Neuron (in vitro differentiated cells): ENCODE measurements around the gene NECTIN1.
A peak's percentile ranks its signal among the peaks of the same experiment; 100 is the strongest.

Experiments
- H2AFZ ChIP-seq: one replicate; pipeline ENCODE4 v1.6.1; 2013; ENCODE audit warnings: low read depth, mild to moderate bottlenecking, inconsistent platforms, low read length, moderate library complexity
- H3K27me3 ChIP-seq: one replicate; pipeline ENCODE4 v1.6.1; 2013; ENCODE audit warnings: low read length; ENCODE audit not compliant: insufficient read depth
- H3K36me3 ChIP-seq: one replicate; pipeline ENCODE4 v1.6.1; 2013; ENCODE audit warnings: low read length; ENCODE audit not compliant: insufficient read depth
- H3K4me1 ChIP-seq: one replicate; pipeline ENCODE4 v1.6.1; 2013; ENCODE audit warnings: low read length; ENCODE audit not compliant: insufficient read depth
- H3K4me3 ChIP-seq: 2 replicates; pipeline ENCODE4 v1.5.1; 2013; ENCODE audit warnings: mild to moderate bottlenecking, low read length, moderate library complexity
- H3K9me3 ChIP-seq: one replicate; pipeline ENCODE4 v1.6.1; 2013; ENCODE audit warnings: low read length

The NECTIN1 gene

DNA sequence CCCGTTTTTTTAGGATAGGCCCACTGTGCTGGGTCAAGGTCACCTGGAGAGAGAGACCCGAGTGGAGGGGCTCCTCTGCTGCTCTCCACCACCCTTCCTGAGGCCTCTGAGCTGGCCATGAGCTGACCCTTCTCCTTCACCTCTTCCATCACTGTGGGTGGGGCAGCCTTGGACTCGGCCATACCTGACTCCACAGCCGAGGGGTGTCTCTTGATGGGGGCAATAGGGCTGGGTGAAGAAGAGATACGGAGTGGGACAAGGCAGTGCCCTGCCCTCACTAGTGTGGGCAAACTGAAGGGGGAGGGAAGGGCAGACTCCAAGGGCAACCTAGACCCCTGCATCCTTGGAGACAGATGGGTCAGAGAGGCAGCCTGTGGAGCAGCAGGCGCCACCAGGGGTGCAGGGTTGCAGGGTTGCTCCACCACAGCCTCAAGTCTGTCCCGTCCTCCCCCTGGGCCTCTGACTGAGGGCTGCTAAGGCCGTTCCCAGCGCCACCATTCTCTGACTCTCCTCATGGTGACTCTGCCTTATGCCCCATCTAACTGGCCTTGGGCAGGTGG, 20.1 kb upstream of the NECTIN1 start:
- Histone ChIP-seq H3K36me3 (no peaks in the 10 kb centered on the region), H2AFZ (no peak overlapping the region), H3K9me3 (no peaks in the 10 kb centered on the region), H3K4me1 (no peaks in the 10 kb centered on the region), H3K27me3 (peaks cover 52% of the 10 kb centered on the region), H3K4me3 (no peak overlapping the region)

DNA sequence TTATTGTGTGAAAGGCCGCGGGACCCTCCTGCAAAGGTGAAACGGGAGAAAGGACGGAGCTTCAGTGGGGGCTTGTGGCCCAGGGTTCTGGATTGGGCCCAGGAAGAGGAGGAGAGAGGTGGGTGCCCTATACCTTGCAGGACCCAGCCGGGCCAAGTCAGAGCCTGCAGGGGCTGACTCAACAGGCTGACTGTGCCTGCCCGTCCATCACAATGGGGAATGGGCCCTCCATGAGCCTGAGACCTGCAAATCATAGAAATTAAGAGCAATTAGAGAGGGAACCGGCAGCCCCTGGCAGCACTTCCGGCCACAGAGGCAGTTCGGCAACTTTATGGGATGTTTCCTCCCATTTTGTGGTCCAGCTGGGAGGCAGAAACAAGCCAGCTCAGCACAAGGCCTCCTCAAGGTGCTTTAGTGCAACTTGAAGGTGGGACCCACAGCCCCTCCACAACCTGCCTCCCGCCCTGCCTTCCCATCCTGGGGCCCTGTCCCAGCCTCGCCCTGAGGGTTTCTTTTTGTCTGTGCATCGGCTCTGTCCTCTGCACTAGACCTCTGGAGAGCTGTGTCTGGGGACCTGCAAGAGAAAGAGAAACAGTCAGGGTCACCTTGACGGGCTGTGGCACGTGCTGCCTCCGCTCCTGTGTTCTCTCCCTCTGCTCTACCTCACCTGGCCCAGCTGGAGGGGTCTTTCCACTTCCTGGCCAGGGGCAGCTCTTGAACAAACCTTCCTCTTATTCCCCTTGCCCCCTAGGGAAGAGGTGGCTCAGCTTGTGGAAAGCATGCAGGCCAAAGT, 19.1 kb upstream of the NECTIN1 start:
- no peaks in the 10 kb centered on the region for H3K9me3 ChIP-seq
- no peaks in the 10 kb centered on the region for H3K36me3 ChIP-seq
- peaks cover 46% of the 10 kb centered on the region for H3K27me3 ChIP-seq
- H3K4me3 ChIP-seq: no peak overlapping the region
- no peaks in the 10 kb centered on the region for H3K4me1 ChIP-seq
- no peak overlapping the region for H2AFZ ChIP-seq

DNA sequence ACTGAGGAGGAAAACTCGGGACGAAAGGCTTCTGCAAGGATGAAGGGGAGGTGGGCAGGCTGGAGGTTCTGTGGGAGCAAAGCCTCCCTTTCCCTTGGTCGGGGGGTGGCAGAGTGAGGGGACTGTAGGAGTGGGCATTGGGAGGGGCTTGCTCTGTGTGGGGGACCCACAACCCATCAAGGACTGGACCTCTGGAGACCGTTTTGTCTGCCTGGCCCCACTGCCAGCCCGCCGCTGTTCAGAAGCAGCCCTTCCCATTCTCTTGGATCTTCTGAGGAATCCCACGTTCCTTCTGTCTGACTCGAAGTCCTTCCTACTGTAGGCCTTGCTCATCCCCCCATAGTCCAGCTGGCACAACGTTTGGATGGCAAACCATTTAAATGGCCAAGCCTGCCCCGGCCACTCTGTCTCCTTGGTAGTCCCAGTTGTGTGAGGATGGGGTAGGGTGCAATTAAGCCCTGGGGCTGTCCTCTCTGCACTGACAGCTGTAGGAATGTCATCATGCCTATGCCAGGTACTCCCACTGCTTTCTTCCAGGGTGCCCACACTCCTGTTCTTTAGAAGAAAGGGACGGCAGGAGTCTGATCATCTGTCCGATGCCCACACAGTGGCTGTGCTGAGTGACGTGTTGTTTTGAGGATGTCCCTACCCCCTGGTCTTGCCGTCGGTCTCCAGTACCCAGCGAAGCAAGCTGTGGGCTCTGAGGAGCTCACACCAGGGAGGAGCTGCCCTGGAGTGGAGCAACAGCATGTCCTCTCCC, 17.0 kb upstream of the NECTIN1 start:
- Histone ChIP-seq H3K27me3 (peaks cover 42% of the 10 kb centered on the region), H2AFZ (no peak overlapping the region), H3K4me3 (no peak overlapping the region), H3K9me3 (no peaks in the 10 kb centered on the region), H3K36me3 (no peaks in the 10 kb centered on the region), H3K4me1 (peaks cover 7% of the 10 kb centered on the region)

DNA sequence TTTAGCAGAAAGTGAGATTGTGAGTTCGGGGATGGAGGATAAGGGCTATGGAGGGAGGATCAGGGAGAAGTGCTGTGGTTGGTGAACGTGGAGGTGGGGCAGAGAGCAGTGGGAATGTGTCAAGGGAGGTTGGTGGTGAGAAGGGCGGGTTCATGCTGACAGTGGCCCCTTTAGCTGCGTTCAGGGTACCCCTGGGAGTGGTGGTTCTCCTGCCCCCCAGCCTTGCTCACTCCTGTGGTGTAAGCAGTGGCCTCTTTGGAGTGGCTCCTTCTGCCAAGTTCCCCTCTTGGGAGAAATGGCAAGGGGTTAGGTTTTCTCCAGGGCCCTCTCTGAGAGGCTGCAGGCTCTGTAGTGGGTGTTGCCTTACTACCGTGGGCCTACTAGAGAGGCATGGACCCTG, 16.1 kb upstream of the NECTIN1 start:
- Histone ChIP-seq H3K36me3 (no peaks in the 10 kb centered on the region), H2AFZ (no peak overlapping the region), H3K4me3 (no peak overlapping the region), H3K27me3 (peaks cover 49% of the 10 kb centered on the region), H3K9me3 (no peaks in the 10 kb centered on the region), H3K4me1 (peaks cover 7% of the 10 kb centered on the region)

- Histone ChIP-seq H3K36me3 (no peaks in the 10 kb centered on the region), H3K27me3 (peaks cover 51% of the 10 kb centered on the region)
These were observed 15.6 kb upstream of the NECTIN1 start for GRCh38 chr11:119744577-119744976.

GRCh38 chr11:119743006-119743405, 14.0 kb upstream of the NECTIN1 start:
- Histone ChIP-seq H3K9me3 (no peaks in the 10 kb centered on the region), H3K36me3 (no peaks in the 10 kb centered on the region), H2AFZ (peak overlapping the region; percentile 1), H3K4me3 (no peak overlapping the region), H3K27me3 (peaks cover 57% of the 10 kb centered on the region), H3K4me1 (peaks cover 7% of the 10 kb centered on the region)

More at GRCh38 chr11:119744577-119744976, 15.6 kb upstream of the NECTIN1 start:
- Histone ChIP-seq H3K4me3 (no peak overlapping the region), H3K9me3 (no peaks in the 10 kb centered on the region), H3K4me1 (peaks cover 7% of the 10 kb centered on the region), H2AFZ (no peak overlapping the region)

GRCh38 chr11:119742263-119742861, 13.4 kb upstream of the NECTIN1 start:
- Histone ChIP-seq H3K36me3 (no peaks in the 10 kb centered on the region), H2AFZ (peak overlapping the region; percentile 1), H3K4me3 (peak overlapping the region; percentile 29), H3K9me3 (no peaks in the 10 kb centered on the region), H3K27me3 (peaks cover 60% of the 10 kb centered on the region), H3K4me1 (peaks cover 7% of the 10 kb centered on the region)

- peaks cover 62% of the 10 kb centered on the region for H3K27me3 ChIP-seq
- H3K4me3 ChIP-seq: no peak overlapping the region
- no peaks in the 10 kb centered on the region for H3K36me3 ChIP-seq
- H2AFZ ChIP-seq: no peak overlapping the region
- H3K4me1 ChIP-seq: peaks cover 7% of the 10 kb centered on the region
- no peaks in the 10 kb centered on the region for H3K9me3 ChIP-seq
These were observed 12.6 kb upstream of the NECTIN1 start for GRCh38 chr11:119741369-119742262.

DNA sequence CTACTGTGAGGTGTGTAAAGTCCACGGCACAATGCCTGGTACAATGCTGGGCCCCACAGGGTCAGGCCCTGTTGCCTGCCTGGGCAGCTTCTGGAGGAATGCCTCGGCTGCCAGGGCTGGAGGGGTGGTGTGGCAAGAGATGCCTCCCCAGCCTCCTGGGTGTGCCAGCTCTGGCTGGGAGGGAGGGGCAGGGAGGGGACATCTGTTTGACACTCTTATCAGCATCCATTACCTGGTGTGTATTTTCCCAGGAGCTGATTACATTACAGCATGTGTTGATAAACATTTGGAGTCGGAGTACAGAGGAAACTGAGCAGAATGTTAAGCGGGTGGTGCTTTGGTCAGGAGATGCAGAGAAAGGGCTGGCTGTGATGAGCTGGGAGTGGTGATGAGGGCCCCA, 11.0 kb upstream of the NECTIN1 start:
- Histone ChIP-seq H3K27me3 (peaks cover 59% of the 10 kb centered on the region), H2AFZ (no peak overlapping the region), H3K4me1 (peaks cover 7% of the 10 kb centered on the region), H3K4me3 (no peak overlapping the region), H3K9me3 (no peaks in the 10 kb centered on the region), H3K36me3 (no peaks in the 10 kb centered on the region)

DNA sequence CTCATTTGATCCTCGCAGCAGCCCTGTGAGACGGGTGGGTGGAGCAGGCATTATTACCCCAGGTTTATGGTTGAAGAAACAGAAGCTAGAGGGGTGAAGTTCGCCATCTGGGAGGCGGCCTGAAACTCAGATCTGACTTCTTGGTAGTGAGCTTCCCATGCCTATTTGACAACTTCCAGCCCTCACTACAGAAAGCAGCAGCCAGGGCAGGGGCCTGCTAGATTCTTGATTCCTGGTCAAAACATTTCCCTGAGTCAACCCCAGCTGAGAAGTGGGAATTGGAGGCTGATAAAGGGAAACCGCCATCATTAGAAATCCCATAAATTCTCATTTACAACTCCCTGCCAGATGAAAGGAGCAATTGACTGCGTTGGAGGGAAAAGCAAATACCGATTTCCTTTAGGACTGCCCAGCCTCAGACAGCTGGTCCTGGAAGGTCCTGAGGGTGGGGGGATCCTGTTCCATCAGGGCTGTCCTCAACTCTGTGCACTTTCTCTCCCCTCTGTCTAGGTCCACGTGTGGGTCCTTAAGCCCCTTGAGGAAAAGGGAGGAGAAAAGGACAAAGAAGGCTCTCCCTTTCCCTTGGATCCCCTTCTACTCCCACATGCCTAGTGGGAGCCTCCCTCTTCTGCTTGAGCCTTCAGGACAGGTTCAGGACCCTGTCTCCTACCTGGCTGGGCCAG, 10.2 kb upstream of the NECTIN1 start:
- Histone ChIP-seq H3K4me3 (no peak overlapping the region), H3K36me3 (no peaks in the 10 kb centered on the region), H2AFZ (no peak overlapping the region), H3K27me3 (peaks cover 57% of the 10 kb centered on the region), H3K9me3 (no peaks in the 10 kb centered on the region), H3K4me1 (peaks cover 7% of the 10 kb centered on the region)

DNA sequence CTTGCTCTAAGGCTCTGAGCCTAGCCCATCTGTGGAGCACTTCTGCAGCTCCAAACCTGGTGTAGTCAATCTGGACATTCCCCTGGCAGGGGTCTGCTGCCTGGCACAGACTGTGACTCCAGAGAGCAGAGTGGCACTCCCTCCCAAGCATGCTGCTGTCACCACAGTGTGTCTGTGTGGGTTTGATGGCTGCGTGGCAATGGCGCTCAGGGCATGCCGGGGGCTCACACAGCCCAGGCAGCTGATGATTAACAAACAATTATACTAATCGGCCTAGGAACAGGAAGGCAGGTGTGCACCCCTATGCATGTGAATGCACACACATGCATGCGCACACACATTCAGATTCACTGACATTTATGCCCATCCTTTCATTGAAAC, 9.0 kb upstream of the NECTIN1 start:
- Histone ChIP-seq H3K4me3 (no peak overlapping the region), H2AFZ (no peak overlapping the region), H3K27me3 (peaks cover 60% of the 10 kb centered on the region), H3K4me1 (peaks cover 7% of the 10 kb centered on the region), H3K9me3 (no peaks in the 10 kb centered on the region), H3K36me3 (no peaks in the 10 kb centered on the region)
